ENCODE results near the gene DHX58. TPM values are rescaled to one million over a fixed set of nuclear protein-coding genes. Genes with fewer than 3 reads are reported as not detected.

Gene DHX58
- total RNA-seq, 1 experiment from 2014 or later = 9.7 TPM

DNA sequence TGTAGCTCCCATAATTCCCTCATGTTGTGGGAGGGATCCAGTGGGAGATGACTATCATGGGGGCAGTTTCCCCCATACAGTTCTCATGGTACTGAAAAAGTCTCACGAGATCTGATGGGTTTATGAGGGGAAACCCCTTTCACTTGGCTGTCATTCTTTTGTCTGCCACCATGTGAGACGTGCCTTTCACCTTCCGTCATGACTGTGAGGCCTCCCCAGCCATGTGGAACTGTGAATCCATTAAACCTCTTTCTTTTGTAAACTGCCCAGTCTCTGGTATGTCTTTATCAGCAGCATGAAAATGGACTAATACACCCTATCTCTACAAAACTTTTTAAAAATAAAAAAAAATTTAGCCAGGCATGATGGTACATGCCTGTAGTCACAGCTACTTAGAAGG, 55.9 kb downstream of the DHX58 start:
- Histone ChIP-seq H3K27me3 (ENCODE audit: control insufficient read depth, insufficient read depth, low read length) (no peaks in the 10 kb centered on the region), H3K27ac (ENCODE audit: low read length) (no peak overlapping the region), H3K9me3 (ENCODE audit: control insufficient read depth, insufficient read depth, low read depth, low read length) (no peaks in the 10 kb centered on the region), H3K4me1 (ENCODE audit: control insufficient read depth, insufficient read depth, low read length) (no peaks in the 10 kb centered on the region), H3K36me3 (ENCODE audit: control insufficient read depth, insufficient read depth, low read length) (no peaks in the 10 kb centered on the region), H3K4me3 (ENCODE audit: low read depth in 2 of 2, low read length in 2 of 2) (no peak overlapping the region)
- BruUV-seq (replicated peaks) = no TSS peak
- ATAC-seq (no peak), DNase-seq (ENCODE audit: low read depth, low spot score) (no peak)
- intact Hi-C loops (cut with micrococcal nuclease; ENCODE audit: unreplicated experiment) (no loop called here), in situ Hi-C loops (cut with HindIII; ENCODE audit: low pct_unique_long_range_greater_than_20kb, low sequenced_read_pairs) (no loop called here)
- TF ChIP-seq SIN3A (IDR thresholded peaks at IDR 0.05; ENCODE audit: borderline replicate concordance, insufficient read depth, low read depth, low read length) (no peak), POLR2AphosphoS5 (IDR thresholded peaks at IDR 0.05; ENCODE audit: low read depth, low read length) (no peak), TCF7L2 (IDR thresholded peaks at IDR 0.05; ENCODE audit: low read depth, low read length) (no peak)
- TF ChIP-seq, protein P1, sequence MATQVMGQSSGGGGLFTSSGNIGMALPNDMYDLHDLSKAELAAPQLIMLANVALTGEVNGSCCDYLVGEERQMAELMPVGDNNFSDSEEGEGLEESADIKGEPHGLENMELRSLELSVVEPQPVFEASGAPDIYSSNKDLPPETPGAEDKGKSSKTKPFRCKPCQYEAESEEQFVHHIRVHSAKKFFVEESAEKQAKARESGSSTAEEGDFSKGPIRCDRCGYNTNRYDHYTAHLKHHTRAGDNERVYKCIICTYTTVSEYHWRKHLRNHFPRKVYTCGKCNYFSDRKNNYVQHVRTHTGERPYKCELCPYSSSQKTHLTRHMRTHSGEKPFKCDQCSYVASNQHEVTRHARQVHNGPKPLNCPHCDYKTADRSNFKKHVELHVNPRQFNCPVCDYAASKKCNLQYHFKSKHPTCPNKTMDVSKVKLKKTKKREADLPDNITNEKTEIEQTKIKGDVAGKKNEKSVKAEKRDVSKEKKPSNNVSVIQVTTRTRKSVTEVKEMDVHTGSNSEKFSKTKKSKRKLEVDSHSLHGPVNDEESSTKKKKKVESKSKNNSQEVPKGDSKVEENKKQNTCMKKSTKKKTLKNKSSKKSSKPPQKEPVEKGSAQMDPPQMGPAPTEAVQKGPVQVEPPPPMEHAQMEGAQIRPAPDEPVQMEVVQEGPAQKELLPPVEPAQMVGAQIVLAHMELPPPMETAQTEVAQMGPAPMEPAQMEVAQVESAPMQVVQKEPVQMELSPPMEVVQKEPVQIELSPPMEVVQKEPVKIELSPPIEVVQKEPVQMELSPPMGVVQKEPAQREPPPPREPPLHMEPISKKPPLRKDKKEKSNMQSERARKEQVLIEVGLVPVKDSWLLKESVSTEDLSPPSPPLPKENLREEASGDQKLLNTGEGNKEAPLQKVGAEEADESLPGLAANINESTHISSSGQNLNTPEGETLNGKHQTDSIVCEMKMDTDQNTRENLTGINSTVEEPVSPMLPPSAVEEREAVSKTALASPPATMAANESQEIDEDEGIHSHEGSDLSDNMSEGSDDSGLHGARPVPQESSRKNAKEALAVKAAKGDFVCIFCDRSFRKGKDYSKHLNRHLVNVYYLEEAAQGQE (IDR thresholded peaks at IDR 0.05; ENCODE audit: insufficient read depth in 1 of 2, low read depth in 2 of 2, low read length in 1 of 2) = no peak
- TF ChIP-seq, protein P2, sequence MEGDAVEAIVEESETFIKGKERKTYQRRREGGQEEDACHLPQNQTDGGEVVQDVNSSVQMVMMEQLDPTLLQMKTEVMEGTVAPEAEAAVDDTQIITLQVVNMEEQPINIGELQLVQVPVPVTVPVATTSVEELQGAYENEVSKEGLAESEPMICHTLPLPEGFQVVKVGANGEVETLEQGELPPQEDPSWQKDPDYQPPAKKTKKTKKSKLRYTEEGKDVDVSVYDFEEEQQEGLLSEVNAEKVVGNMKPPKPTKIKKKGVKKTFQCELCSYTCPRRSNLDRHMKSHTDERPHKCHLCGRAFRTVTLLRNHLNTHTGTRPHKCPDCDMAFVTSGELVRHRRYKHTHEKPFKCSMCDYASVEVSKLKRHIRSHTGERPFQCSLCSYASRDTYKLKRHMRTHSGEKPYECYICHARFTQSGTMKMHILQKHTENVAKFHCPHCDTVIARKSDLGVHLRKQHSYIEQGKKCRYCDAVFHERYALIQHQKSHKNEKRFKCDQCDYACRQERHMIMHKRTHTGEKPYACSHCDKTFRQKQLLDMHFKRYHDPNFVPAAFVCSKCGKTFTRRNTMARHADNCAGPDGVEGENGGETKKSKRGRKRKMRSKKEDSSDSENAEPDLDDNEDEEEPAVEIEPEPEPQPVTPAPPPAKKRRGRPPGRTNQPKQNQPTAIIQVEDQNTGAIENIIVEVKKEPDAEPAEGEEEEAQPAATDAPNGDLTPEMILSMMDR (IDR thresholded peaks at IDR 0.05) = no peak
- POLR2A ChIA-PET = no interaction called here
- CTCF ChIA-PET = no interaction called here

DNA sequence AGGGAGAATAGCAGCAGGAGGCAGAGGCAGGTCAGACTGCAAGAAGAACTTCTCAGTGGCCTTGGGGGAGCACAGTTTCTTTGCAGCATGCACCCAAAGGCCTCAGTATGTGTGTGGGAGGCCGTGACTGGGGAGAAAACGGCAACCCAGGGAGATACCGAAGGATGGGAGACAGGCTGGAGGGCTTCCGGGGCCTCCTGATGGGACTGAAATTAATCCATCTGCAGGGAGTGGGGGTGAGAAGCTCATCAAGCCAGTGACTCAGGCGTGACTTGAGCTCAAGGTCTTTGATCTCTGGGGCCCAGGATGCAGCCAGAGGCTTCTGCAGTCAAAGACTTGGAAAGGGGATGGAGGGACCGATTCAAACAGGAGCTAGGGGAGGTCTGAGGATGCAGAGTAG, 57.0 kb downstream of the DHX58 start:
- no peaks in the 10 kb centered on the region for H3K36me3 ChIP-seq (ENCODE audit: control insufficient read depth, insufficient read depth, low read length)
- ATAC-seq = no peak
- ChIA-PET POLR2A (no interaction called here), CTCF (interaction anchor here (1.0 kb wide), 1 partner anchor 24 kb away, joined by 4 read pairs; no protein-coding TSS in a partner anchor)
- H3K27ac ChIP-seq (ENCODE audit: low read length) = no peak overlapping the region
- H3K27me3 ChIP-seq (ENCODE audit: control insufficient read depth, insufficient read depth, low read length) = no peaks in the 10 kb centered on the region
- intact Hi-C loops (cut with micrococcal nuclease; ENCODE audit: unreplicated experiment) (no loop called here), in situ Hi-C loops (cut with HindIII; ENCODE audit: low pct_unique_long_range_greater_than_20kb, low sequenced_read_pairs) (no loop called here)
- H3K4me3 ChIP-seq (ENCODE audit: low read depth in 2 of 2, low read length in 2 of 2) = no peak overlapping the region
- H3K9me3 ChIP-seq (ENCODE audit: control insufficient read depth, insufficient read depth, low read depth, low read length) = no peaks in the 10 kb centered on the region
- no peaks in the 10 kb centered on the region for H3K4me1 ChIP-seq (ENCODE audit: control insufficient read depth, insufficient read depth, low read length)
- no TSS peak for BruUV-seq (replicated peaks)
- DNase-seq (ENCODE audit: low read depth, low spot score) = no peak
- TF ChIP-seq SIN3A (IDR thresholded peaks at IDR 0.05; ENCODE audit: borderline replicate concordance, insufficient read depth, low read depth, low read length) = no peak
- TF ChIP-seq, protein P2 (IDR thresholded peaks at IDR 0.05) = no peak
- no peak for TF ChIP-seq POLR2AphosphoS5 (IDR thresholded peaks at IDR 0.05; ENCODE audit: low read depth, low read length)
- TF ChIP-seq, protein P1 (IDR thresholded peaks at IDR 0.05; ENCODE audit: insufficient read depth in 1 of 2, low read depth in 2 of 2, low read length in 1 of 2) = no peak
- TF ChIP-seq TCF7L2 (IDR thresholded peaks at IDR 0.05; ENCODE audit: low read depth, low read length) = no peak
